ENCODE measurements around the gene SMYD3. TPM values are rescaled to one million over a fixed set of nuclear protein-coding genes. Genes with fewer than 3 reads are reported as not detected.

SMYD3 gene
- total RNA-seq, 1 experiment from 2014 or later = 25.5 TPM

- Histone ChIP-seq H3K27me3 (ENCODE audit: insufficient read depth, low read length) (no peaks in the 10 kb centered on the region), H2BK5ac (ENCODE audit: insufficient read length, low read length) (no peak overlapping the region), H3K4me2 (ENCODE audit: insufficient read depth, insufficient read length, low read length) (no peak overlapping the region), H2BK120ac (ENCODE audit: low read depth, low read length, poor library complexity, severe bottlenecking) (no peak overlapping the region), H2BK20ac (ENCODE audit: low read depth, low read length, poor library complexity, severe bottlenecking) (no peak overlapping the region), H3K27ac (ENCODE audit: insufficient read length, low read depth, low read length) (no peak overlapping the region), H3K9ac (ENCODE audit: extremely low read depth, insufficient read length, low read length) (no peak overlapping the region), H3K18ac (ENCODE audit: insufficient read length, low read depth, low read length) (no peak overlapping the region), H3K4ac (ENCODE audit: low read depth, low read length) (no peak overlapping the region), H3K56ac (ENCODE audit: insufficient read length, low read depth, low read length) (no peak overlapping the region), H3K23ac (ENCODE audit: insufficient read length, low read depth, low read length) (no peak overlapping the region), H2AK5ac (ENCODE audit: insufficient read length, low read length) (no peak overlapping the region), H3K79me2 (ENCODE audit: insufficient read depth, low read length) (no peaks in the 10 kb centered on the region), H4K20me1 (ENCODE audit: control insufficient read depth, insufficient read depth, insufficient read length) (no peaks in the 10 kb centered on the region), H4K91ac (ENCODE audit: insufficient read length, low read depth, low read length) (no peak overlapping the region), H4K5ac (ENCODE audit: insufficient read length, low read depth, low read length) (no peak overlapping the region), H3T11ph (ENCODE audit: low read length) (no peak overlapping the region), H3K9me3 (ENCODE audit: control insufficient read depth, low read depth, low read length) (peaks cover 5% of the 10 kb centered on the region), H2BK15ac (ENCODE audit: low read depth, low read length) (no peak overlapping the region), H3K14ac (ENCODE audit: insufficient read depth, low read length) (no peak overlapping the region), H3K4me1 (ENCODE audit: insufficient read depth, low read length) (no peaks in the 10 kb centered on the region), H3K23me2 (ENCODE audit: insufficient read length, low read depth, low read length, poor library complexity, severe bottlenecking) (no peaks in the 10 kb centered on the region), H4K8ac (replicated peaks; ENCODE audit: insufficient read length, low read depth, low read length) (no peak overlapping the region), H2AFZ (ENCODE audit: low read length) (no peak overlapping the region), H2BK12ac (ENCODE audit: insufficient read length, low read depth, low read length) (no peak overlapping the region), H3K79me1 (ENCODE audit: insufficient read depth, low read depth, low read length, poor library complexity, severe bottlenecking) (no peaks in the 10 kb centered on the region)
- WGBS (ENCODE audit: extremely low coverage, insufficient read length, low lambda C conversion rate) = no CpG with 5 or more reads among the region's 3 CpGs
- no peak for DNase-seq
- Mint-ChIP-seq H3K36me3 (ENCODE audit: insufficient read depth in 1 of 3, low read depth in 3 of 3) (peaks cover 3 to 14% (median 5%) of the 10 kb centered on the region in 3 experiments; a peak in 3 of 7 replicates), H3K4me1 (no peaks in the 10 kb centered on the region), H3K27me3 (ENCODE audit: low read depth) (peaks cover 7% of the 10 kb centered on the region), H3K27ac (no peak overlapping the region), H3K4me3 (no peak overlapping the region), H3K9me3 (peaks cover 46 to 52% of the 10 kb centered on the region in 2 experiments)
- no peak for TF ChIP-seq CTCF (conservative IDR thresholded peaks at IDR 0.05)
Measured at GRCh38 chr1:246515390-246516005, 8.4 kb upstream of the SMYD3 start.

Data from H9 (cell line).